GM19455 (cell line): ENCODE results near the gene EMP1.
"Not testable (repeated sequence)": the region's sequence is repeated elsewhere in the genome, so short reads cannot be mapped to it uniquely, and the experiment has no call there.

Experiments
- ATAC-seq: cut with Tn5 transposase; IDR thresholded peaks from one replicate; pipeline ENCODE4 v1.9.1; 2021; ENCODE audit not compliant: unreplicated experiment

EMP1 gene

DNA sequence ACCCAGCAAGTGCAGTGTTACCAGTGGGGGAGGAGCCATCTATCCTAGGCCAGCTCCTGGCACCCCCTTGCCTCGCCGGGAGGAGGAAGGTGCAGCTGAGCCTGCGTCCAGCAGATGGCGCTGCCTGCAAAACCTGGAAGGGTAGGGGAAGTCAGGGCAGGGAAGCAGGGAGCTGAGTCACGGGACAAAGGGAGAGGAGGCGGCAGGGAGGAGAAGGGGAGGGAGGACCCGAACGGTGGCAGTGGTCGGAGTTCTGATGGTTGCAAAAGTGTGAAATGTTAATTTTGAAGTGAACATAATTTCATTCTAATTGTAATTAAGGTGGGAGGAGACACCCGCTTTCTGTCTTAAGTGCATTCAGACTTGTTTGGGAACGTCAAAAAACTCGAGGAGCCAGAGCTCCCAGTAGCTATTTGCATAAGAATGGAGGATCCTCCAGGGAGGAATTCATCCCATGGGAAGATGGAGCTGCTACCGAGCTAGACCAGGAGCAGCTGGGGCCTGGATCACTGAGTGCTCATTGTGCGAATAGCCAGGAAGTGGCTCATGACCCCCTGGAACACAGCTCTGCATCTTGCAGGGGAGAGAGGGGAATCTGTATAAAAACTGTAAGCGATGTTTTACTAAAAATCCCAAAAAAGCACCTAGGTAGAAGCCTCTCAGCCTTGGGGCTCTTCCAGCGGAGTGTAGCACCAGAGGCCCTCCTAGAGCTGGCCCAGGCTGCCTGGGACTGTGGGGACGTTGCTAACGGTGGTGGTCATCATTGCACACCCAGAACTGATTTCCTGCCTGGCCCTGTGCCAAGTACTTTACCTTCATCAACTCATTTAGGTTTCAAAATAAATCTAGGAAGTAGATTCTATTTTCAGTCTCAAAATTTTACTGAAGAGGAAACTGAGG lies 59.5 kb downstream of the EMP1 start:
- ATAC-seq, result peak; percentile 98

GRCh38 chr12:13256692-13257045 lies 60.1 kb downstream of the EMP1 start:
- ATAC-seq, result no peak

DNA sequence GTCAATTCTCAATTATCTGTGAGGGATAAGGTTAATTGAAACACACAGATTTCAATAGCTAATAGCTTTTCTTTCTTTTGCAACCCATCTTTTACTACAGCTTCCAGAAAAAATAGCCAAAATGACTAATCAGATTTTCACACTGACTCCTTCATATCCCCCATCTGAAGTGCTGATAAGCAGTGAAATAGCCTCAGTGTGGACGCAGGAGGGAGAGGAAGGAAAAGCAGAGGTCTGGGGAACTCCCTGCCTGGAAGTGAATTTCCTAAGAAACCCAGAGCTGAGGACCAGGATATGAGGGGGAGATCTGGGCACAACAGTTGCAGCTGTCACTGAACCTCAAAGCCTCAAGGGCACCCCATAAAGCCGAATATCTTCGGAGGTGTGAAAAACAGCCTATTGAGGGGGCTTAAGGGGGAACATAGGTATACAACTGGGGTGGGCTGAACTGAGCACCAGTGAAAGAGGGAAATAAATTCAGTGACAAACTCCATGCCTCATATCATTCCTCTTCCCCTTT lies 60.9 kb downstream of the EMP1 start:
- ATAC-seq, result no peak

DNA sequence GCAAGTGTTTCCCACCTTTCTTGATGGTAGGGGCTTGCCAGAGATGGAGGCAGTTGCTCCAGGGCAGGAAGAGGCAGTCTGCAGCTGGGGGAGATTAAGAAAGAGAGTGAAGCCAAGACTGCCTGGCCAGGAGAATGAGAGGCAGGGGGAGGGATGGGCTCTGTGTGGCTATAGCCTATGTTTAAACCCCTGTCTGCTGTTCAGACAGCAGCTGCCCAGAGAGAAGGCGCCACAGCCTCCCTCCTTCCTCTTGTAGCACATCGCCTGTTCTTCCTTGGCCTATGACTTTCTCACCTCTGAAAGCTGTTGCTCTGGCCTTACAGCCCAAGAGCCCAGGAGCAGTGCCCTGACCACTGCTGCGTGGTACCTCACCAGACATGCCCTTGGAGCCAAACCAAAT lies 61.7 kb downstream of the EMP1 start:
- ATAC-seq, result no peak

DNA sequence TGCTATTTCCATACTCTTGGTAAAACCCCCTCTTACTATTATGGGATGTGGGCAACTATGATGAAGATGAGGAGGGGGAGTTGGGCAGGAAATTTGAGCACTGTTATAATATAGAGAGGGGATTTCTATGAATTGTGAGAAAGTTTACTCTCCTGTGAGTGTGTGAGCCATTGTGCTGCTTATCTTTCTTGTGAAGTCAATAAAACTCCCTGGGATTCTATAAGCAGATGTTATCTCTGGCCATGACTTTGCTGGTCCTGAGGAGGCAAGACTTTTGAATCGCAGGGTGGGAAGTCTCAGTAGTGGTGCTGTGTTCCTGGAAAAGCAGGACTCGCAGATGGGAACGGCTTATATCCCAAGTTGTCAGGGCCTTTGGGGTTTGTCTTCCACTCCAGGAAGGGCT lies 62.2 kb downstream of the EMP1 start:
- no peak for ATAC-seq

DNA sequence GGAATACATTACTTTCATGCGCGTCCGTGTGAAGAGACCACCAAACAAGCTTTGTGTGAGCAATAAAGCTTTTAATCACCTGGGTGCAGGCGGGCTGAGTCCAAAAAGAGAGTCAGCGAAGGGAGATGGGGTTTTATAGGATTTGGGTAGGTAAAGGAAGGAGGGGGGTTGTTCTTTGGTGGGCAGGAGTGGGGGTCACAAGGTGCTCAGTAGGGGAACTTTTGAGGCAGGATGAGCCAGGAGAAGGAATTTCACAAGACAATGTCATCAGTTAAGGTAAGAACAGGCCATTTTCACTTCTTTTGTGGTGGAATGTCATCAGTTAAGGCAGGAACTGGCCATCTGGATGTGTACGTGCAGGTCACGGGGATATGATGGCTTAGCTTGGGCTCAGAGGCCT lies 63.1 kb downstream of the EMP1 start:
- not testable (repeated sequence) for ATAC-seq

GRCh38 chr12:13267826-13268225 lies 71.3 kb downstream of the EMP1 start:
- not testable (repeated sequence) for ATAC-seq

DNA sequence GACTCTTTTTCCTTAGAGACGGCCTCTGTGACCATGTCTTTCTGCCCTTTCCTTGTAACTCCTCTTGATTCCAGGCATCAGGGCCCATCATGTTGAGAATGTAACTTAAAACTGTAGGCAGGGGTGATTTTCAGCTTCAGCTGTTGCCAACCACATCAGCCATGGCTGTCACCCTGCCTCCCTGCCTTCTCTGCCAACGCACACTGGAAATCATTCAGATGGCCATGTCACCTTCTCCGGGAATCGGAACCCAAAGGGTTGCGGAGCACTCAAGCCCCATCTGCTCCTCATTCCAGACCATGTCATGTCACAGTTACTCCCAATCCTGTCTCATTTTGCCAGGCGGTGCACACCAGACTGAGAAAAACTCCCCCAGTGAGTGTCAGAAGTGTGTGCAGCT lies 72.1 kb downstream of the EMP1 start:
- ATAC-seq, result no peak
